Measurements from ENCODE around the gene PTGS2. TPM values are rescaled to one million over a fixed set of nuclear protein-coding genes. Genes with fewer than 3 reads are reported as not detected.
"Not testable (repeated sequence)": the region's sequence is repeated elsewhere in the genome, so short reads cannot be mapped to it uniquely, and the experiment has no call there.

PTGS2 gene
- total and polyA plus RNA-seq, 9 donors = 0.50 to 7.4 (median 2.4) TPM

GRCh38 chr1:186654741-186655140 is 25.5 kb downstream of the PTGS2 start:
- no peaks in the 10 kb centered on the region for H3K9me3 ChIP-seq
- intact Hi-C loops (cut with DNase I) = no loop called here
- no peaks in the 10 kb centered on the region for H3K36me3 ChIP-seq
- H3K4me3 ChIP-seq = no peak overlapping the region
- H3K27ac ChIP-seq = no peak overlapping the region
- H3K4me1 ChIP-seq (ENCODE audit: insufficient read depth) = no peaks in the 10 kb centered on the region
- DNase-seq = no peak
- WGBS, 3 donors = 91 to 95% (median 93%) methylated on average over 3 of the region's 3 CpGs
- no peaks in the 10 kb centered on the region for H3K27me3 ChIP-seq
- TF ChIP-seq CTCF (IDR thresholded peaks at IDR 0.05) (no peak), POLR2A (IDR thresholded peaks at IDR 0.05) (no peak), EP300 (IDR thresholded peaks at IDR 0.05) (no peak)

- no peak overlapping the region for H3K4me3 ChIP-seq
- no peaks in the 10 kb centered on the region for H3K27me3 ChIP-seq
- H3K9me3 ChIP-seq = no peaks in the 10 kb centered on the region
- WGBS, 3 donors = 85 to 97% (median 91%) methylated on average over 2 of the region's 2 CpGs
- H3K27ac ChIP-seq = no peak overlapping the region
- TF ChIP-seq CTCF (IDR thresholded peaks at IDR 0.05) = no peak
- TF ChIP-seq POLR2A (IDR thresholded peaks at IDR 0.05) = no peak
- TF ChIP-seq EP300 (IDR thresholded peaks at IDR 0.05) = no peak
- DNase-seq = no peak
- intact Hi-C loops (cut with DNase I) = no loop called here
- H3K36me3 ChIP-seq = no peaks in the 10 kb centered on the region
- H3K4me1 ChIP-seq (ENCODE audit: insufficient read depth) = no peaks in the 10 kb centered on the region
These were observed 26.9 kb downstream of the PTGS2 start for GRCh38 chr1:186653312-186653711.

GRCh38 chr1:186648613-186649012 is 31.6 kb downstream of the PTGS2 start:
- Histone ChIP-seq H3K4me3 (no peak overlapping the region), H3K36me3 (no peaks in the 10 kb centered on the region), H3K9me3 (no peaks in the 10 kb centered on the region), H3K4me1 (ENCODE audit: insufficient read depth) (peaks cover 2% of the 10 kb centered on the region), H3K27ac (no peak overlapping the region), H3K27me3 (no peaks in the 10 kb centered on the region)
- TF ChIP-seq POLR2A (IDR thresholded peaks at IDR 0.05) (no peak), EP300 (IDR thresholded peaks at IDR 0.05) (no peak), CTCF (IDR thresholded peaks at IDR 0.05) (no peak)
- no peak for DNase-seq
- intact Hi-C loops (cut with DNase I) = no loop called here
- 9 to 14% (median 12%) methylated on average over 4 of the region's 4 CpGs for WGBS, 3 donors

- H3K27me3 ChIP-seq; H3K4me3 ChIP-seq; H3K4me1 ChIP-seq (ENCODE audit: insufficient read depth); intact Hi-C loops (cut with DNase I); DNase-seq; H3K27ac ChIP-seq; H3K36me3 ChIP-seq; H3K9me3 ChIP-seq: not testable (repeated sequence)
- 94 to 97% (median 96%) methylated on average over 4 of the region's 4 CpGs for WGBS, 3 donors
These were observed 32.2 kb downstream of the PTGS2 start for GRCh38 chr1:186647985-186648384.

GRCh38 chr1:186643614-186644013 is 36.6 kb downstream of the PTGS2 start:
- H3K27ac ChIP-seq = no peak overlapping the region

GRCh38 chr1:186637567-186637966 is 42.7 kb downstream of the PTGS2 start:
- H3K4me3 ChIP-seq; intact Hi-C loops (cut with DNase I); H3K27ac ChIP-seq; H3K4me1 ChIP-seq (ENCODE audit: insufficient read depth); H3K36me3 ChIP-seq; H3K27me3 ChIP-seq; H3K9me3 ChIP-seq; DNase-seq: not testable (repeated sequence)
- WGBS, 3 donors = 57 to 65% (median 64%) methylated on average over 13 to 16 of the region's 16 CpGs

More at GRCh38 chr1:186643614-186644013, 36.6 kb downstream of the PTGS2 start:
- no peak for TF ChIP-seq CTCF (IDR thresholded peaks at IDR 0.05)
- no peak for TF ChIP-seq EP300 (IDR thresholded peaks at IDR 0.05)
- DNase-seq = no peak
- no peaks in the 10 kb centered on the region for H3K27me3 ChIP-seq
- H3K36me3 ChIP-seq = no peaks in the 10 kb centered on the region
- H3K4me3 ChIP-seq = no peak overlapping the region
- WGBS, 3 donors = 89 to 92% (median 92%) methylated on average over 2 of the region's 2 CpGs
- no peaks in the 10 kb centered on the region for H3K9me3 ChIP-seq
- intact Hi-C loops (cut with DNase I) = no loop called here
- peaks cover 2% of the 10 kb centered on the region for H3K4me1 ChIP-seq (ENCODE audit: insufficient read depth)

Measured in ovary (tissue), 9 donors.